A204.1 (cell line): Measurements from ENCODE around the gene SPATA13.
"Not testable (repeated sequence)": the region's sequence is repeated elsewhere in the genome, so short reads cannot be mapped to it uniquely, and the experiment has no call there.

Source experiments
- FAIRE-seq: peaks from 2 replicates; lab custom pipeline; 2012; peaks lifted over from hg19 to GRCh38; lab: Jason Lieb, UNC

SPATA13 gene

GRCh38 chr13:24160458-24161009, at the start of gene SPATA13:
Gene SPATA13, plus strand, starts transcription at chr13:24160720. Its CDS starts 62,210 bp downstream, at chr13:24222930.
- FAIRE-seq, result peak; percentile 61

- FAIRE-seq, result no peak
These were observed 47.7 kb upstream of the SPATA13 start for GRCh38 chr13:24112791-24113190.

- no peak for FAIRE-seq
These were observed 44.8 kb upstream of the SPATA13 start for GRCh38 chr13:24115671-24116070.

GRCh38 chr13:24116131-24116530, 44.4 kb upstream of the SPATA13 start:
- no peak for FAIRE-seq

GRCh38 chr13:24118576-24118975, 41.9 kb upstream of the SPATA13 start:
- FAIRE-seq, result no peak

GRCh38 chr13:24119626-24120508, 40.7 kb upstream of the SPATA13 start:
- FAIRE-seq, result no peak

GRCh38 chr13:24122045-24122444, 38.5 kb upstream of the SPATA13 start:
- FAIRE-seq, result not testable (repeated sequence)

GRCh38 chr13:24122569-24122968, 38.0 kb upstream of the SPATA13 start:
- no peak for FAIRE-seq

- FAIRE-seq, result no peak
These were observed 36.8 kb upstream of the SPATA13 start for GRCh38 chr13:24123761-24124160.

- no peak for FAIRE-seq
These were observed 35.6 kb upstream of the SPATA13 start for GRCh38 chr13:24124789-24125476.

GRCh38 chr13:24127116-24127631, 33.3 kb upstream of the SPATA13 start:
- FAIRE-seq, result no peak

- FAIRE-seq, result no peak
These were observed 32.4 kb upstream of the SPATA13 start for GRCh38 chr13:24128112-24128511.

- FAIRE-seq, result no peak
These were observed 31.6 kb upstream of the SPATA13 start for GRCh38 chr13:24128962-24129361.

- FAIRE-seq, result no peak
These were observed 30.4 kb upstream of the SPATA13 start for GRCh38 chr13:24129914-24130774.

- no peak for FAIRE-seq
These were observed 28.8 kb upstream of the SPATA13 start for GRCh38 chr13:24131749-24132148.

GRCh38 chr13:24133021-24133795, 27.3 kb upstream of the SPATA13 start:
- FAIRE-seq, result no peak

GRCh38 chr13:24134231-24134630, 26.3 kb upstream of the SPATA13 start:
- FAIRE-seq, result no peak

GRCh38 chr13:24134757-24135156, 25.8 kb upstream of the SPATA13 start:
- no peak for FAIRE-seq

GRCh38 chr13:24135674-24136300, 24.7 kb upstream of the SPATA13 start:
- FAIRE-seq, result no peak

GRCh38 chr13:24138911-24139310, 21.6 kb upstream of the SPATA13 start:
- no peak for FAIRE-seq
